Endothelial cell of umbilical vein (primary cell): ENCODE measurements around the gene VTI1A.

Experiments
- EZH2 ChIP-seq: IDR thresholded peaks from 2 replicates; pipeline ENCODE4 v1.6.1; 2012; ENCODE audit warnings: borderline replicate concordance, low read depth, mild to moderate bottlenecking, moderate library complexity, low read length, inconsistent platforms; ENCODE audit not compliant: severe bottlenecking
- GATA2 ChIP-seq: IDR thresholded peaks from 2 replicates; pipeline ENCODE4 v1.7.0; 2011; ENCODE audit warnings: low read depth, mild to moderate bottlenecking, moderate library complexity, mixed read lengths, low read length; ENCODE audit not compliant: insufficient read length, insufficient read depth
- JUN ChIP-seq: IDR thresholded peaks from 2 replicates; pipeline ENCODE4 v1.6.1; 2011; ENCODE audit warnings: borderline replicate concordance, low read depth; ENCODE audit not compliant: insufficient read length, insufficient read depth
- MYC ChIP-seq: IDR thresholded peaks from one replicate; pipeline ENCODE4 v1.6.1; 2011; ENCODE audit warnings: mild to moderate bottlenecking, low read depth, low read length
- POLR2A ChIP-seq: IDR thresholded peaks from 2 replicates; pipeline ENCODE4 v1.6.1; 2012; ENCODE audit warnings: low read depth, mild to moderate bottlenecking, control low read depth, low read length
- POLR2AphosphoS5 ChIP-seq: IDR thresholded peaks from 2 replicates; pipeline ENCODE4 v1.6.1; 2012; ENCODE audit warnings: low read depth, mild to moderate bottlenecking, control low read depth, low read length, moderate library complexity; ENCODE audit not compliant: insufficient read depth
- TF ChIP-seq, protein P1 (sequence below), 2 donors: IDR thresholded peaks; 1 replicate in 1 of 2; 2 replicates in 1 of 2; pipeline ENCODE4 v1.5.1; 2011; ENCODE audit warnings: low read length in 2 of 2, mild to moderate bottlenecking in 2 of 2, moderate library complexity in 2 of 2, control low read depth in 1 of 2, inconsistent platforms in 1 of 2, low read depth in 1 of 2; ENCODE audit not compliant: insufficient read depth in 1 of 2; ENCODE audit errors: extremely low read depth in 1 of 2
- TF ChIP-seq, protein P2 (sequence below): IDR thresholded peaks from 2 replicates; pipeline ENCODE4 v1.6.1; 2011; ENCODE audit not compliant: insufficient read depth, insufficient read length

DNA sequence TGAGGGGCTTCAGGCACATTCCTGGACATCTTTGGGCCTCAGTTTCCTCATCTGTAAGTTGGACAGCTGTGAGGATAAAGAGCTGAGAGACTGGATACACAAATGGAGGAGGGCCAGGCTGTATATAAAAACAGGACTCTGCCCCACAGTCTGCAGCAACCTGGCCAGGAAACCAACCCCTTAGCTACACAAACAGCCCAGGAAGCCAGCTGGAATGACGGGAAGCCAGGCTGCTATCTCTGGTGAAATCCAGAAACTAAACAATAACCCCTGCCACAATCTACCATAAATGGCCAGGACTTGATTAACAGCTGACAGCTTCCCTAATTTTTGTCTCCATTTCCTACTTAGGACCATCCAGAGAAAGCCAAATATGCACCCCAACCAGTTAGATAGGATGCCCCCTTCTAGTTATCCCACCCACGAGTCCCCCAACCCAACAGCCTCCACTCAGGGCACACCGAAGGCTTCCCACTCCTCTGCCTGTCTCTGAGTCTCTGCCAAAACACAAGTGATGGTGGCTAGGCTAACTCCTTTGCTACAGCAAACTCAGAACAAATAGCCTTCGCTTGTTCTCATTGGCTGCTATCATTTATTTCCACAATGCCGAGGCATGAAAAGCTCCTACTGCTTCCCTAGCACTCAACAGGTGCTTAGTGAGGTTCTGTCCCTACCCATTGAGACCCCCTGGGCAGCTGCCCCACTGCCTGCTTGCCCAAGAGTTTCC, 393.1 kb downstream of the VTI1A start:
- TF ChIP-seq, protein P1, sequence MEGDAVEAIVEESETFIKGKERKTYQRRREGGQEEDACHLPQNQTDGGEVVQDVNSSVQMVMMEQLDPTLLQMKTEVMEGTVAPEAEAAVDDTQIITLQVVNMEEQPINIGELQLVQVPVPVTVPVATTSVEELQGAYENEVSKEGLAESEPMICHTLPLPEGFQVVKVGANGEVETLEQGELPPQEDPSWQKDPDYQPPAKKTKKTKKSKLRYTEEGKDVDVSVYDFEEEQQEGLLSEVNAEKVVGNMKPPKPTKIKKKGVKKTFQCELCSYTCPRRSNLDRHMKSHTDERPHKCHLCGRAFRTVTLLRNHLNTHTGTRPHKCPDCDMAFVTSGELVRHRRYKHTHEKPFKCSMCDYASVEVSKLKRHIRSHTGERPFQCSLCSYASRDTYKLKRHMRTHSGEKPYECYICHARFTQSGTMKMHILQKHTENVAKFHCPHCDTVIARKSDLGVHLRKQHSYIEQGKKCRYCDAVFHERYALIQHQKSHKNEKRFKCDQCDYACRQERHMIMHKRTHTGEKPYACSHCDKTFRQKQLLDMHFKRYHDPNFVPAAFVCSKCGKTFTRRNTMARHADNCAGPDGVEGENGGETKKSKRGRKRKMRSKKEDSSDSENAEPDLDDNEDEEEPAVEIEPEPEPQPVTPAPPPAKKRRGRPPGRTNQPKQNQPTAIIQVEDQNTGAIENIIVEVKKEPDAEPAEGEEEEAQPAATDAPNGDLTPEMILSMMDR (IDR thresholded peaks at IDR 0.05; ENCODE audit: extremely low read depth in 1 of 2, insufficient read depth in 1 of 2, low read depth in 1 of 2, low read length in 2 of 2), result no peak
- no peak for TF ChIP-seq EZH2
- no peak for TF ChIP-seq JUN
- TF ChIP-seq POLR2A, result no peak
- TF ChIP-seq, protein P2, sequence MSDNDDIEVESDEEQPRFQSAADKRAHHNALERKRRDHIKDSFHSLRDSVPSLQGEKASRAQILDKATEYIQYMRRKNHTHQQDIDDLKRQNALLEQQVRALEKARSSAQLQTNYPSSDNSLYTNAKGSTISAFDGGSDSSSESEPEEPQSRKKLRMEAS, result no peak
- TF ChIP-seq POLR2AphosphoS5, result no peak
- no peak for TF ChIP-seq MYC
- no peak for TF ChIP-seq GATA2
